HG03066 (cell line): ENCODE measurements around the gene CHRFAM7A.
"Not testable (repeated sequence)": the region's sequence is repeated elsewhere in the genome, so short reads cannot be mapped to it uniquely, and the experiment has no call there.

Source experiments
- ATAC-seq: cut with Tn5 transposase; IDR thresholded peaks from one replicate; pipeline ENCODE4 v1.9.1; 2021; ENCODE audit warnings: low read depth; ENCODE audit not compliant: unreplicated experiment

The CHRFAM7A gene

DNA sequence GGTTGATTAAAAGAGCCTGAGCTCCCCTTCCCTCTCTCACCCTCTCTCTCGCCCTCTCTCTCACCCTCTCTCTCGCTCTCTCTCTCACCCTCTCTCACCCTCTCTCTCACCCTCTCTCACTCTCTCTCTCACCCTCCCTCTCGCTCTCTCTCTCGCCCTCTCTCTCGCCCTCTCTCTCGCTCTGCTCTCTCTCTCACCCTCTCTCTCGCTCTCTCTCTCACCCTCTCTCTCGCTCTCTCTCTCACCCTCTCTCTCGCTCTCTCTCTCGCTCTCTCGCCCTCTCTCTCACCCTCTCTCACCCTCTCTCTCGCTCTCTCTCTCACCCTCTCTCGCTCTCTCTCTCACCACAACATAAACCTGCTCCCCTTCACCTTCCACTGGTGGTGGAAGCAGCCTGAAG is 67.2 kb downstream of the CHRFAM7A start:
- not testable (repeated sequence) for ATAC-seq

DNA sequence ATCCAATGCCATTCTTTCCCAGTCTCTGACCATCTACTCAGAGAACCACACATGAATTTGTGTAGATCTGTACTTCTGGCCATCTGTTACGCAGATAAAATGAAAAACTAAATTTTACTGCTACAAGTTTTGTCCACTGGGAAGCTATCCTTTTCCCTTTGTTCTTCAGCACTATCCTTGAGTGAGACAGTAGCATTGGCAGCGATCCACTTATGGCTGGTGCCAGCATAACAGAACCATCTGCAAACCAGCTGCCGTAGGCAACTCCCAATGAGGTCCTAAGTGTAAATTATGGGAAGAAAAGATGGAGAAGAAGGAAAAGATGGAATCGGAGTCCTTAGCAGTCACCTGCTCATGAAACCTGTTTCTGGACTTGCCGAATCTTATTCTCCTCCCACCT is 72.3 kb downstream of the CHRFAM7A start:
- ATAC-seq, result not testable (repeated sequence)

DNA sequence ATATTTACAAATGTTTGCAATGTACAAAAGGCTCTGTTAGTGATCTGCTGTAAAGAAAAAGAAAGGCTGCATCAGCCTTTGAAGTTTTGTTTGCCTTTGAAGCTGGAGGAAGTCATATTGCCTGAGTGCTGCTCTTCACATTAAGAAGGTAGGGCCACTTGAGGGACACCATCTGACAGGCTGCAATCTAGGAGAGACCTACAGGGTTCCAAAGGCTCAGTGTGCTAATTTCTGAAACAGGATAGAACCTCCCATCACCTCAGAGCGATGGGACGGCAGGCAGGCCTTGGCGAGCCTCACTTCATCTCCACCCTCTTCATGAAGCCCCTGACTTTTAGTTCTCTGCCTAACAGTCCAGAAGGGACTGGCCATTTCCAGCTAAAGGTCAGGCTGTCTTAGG is 77.6 kb downstream of the CHRFAM7A start:
- not testable (repeated sequence) for ATAC-seq

DNA sequence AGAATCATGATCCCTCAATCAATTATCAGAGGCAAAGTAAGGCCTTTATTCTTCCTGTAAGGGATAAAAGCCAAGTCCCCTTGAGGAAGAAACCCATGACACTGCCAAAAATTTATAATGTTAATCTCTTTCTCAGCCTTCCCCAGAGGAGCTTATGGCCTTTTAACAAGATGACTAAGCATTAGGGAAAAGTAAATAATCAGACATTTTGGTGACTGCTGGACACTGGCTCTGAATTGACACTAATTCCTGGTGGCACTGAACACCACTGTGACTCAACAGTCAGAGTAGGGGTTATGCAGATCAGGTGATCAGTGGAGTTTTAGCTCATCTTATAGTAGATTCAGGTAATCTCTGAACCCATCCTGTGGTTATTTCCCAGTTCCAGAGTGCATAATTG is 82.8 kb downstream of the CHRFAM7A start:
- not testable (repeated sequence) for ATAC-seq
